Panc1 (cell line): ENCODE results near the gene INTS1. TPM values are rescaled to one million over a fixed set of nuclear protein-coding genes. Genes with fewer than 3 reads are reported as not detected.

Experiments
- ATAC-seq: fragments of 200-7000 bp; cut with Tn5 transposase; 2 replicates; pipeline ENCODE4 v1.9.1; 2020; ENCODE audit warnings: mild to moderate bottlenecking, moderate library complexity
- BruUV-seq: library from RNA; stranded (reverse); fragments of 400-500 nt; replicated peaks from 2 replicates; lab custom pipeline; 2021; lab: Mats Ljungman, UMichigan
- CTCF ChIA-PET: fragments of 300-600 bp; sonication (Branson Sonifier 250); formaldehyde crosslinking; loops from one replicate; lab custom pipeline; 2022; ENCODE audit warnings: antibody characterized with exemption; lab: Charles Lee
- POLR2A ChIA-PET: fragments of 300-600 bp; sonication (Branson Sonifier 250); formaldehyde crosslinking; loops from one replicate; lab custom pipeline; 2022; ENCODE audit warnings: antibody characterized with exemption; lab: Charles Lee
- DNase-seq: peaks from one replicate; pipeline ENCODE4 v3.0.0-alpha.2; 2010; ENCODE audit warnings: low read depth, low spot score
- H3K27ac ChIP-seq: 2 replicates; pipeline ENCODE4 v1.5.1; 2011; ENCODE audit warnings: mild to moderate bottlenecking, low read length, inconsistent platforms
- H3K27me3 ChIP-seq: fragments of 200-500 bp; sonication (Bioruptor generic); 2 replicates; pipeline ENCODE4 v1.6.0; 2014; ENCODE audit warnings: low read length, inconsistent platforms; ENCODE audit not compliant: control insufficient read depth, insufficient read depth
- H3K36me3 ChIP-seq: fragments of 200-500 bp; sonication (Bioruptor generic); 2 replicates; pipeline ENCODE4 v1.5.1; 2014; ENCODE audit warnings: inconsistent platforms, mild to moderate bottlenecking, low read length, moderate library complexity; ENCODE audit not compliant: control insufficient read depth, insufficient read depth
- H3K4me1 ChIP-seq: 2 replicates; pipeline ENCODE4 v1.5.1; 2011; ENCODE audit warnings: inconsistent platforms, mild to moderate bottlenecking, low read length, moderate library complexity; ENCODE audit not compliant: control insufficient read depth, insufficient read depth
- H3K4me3 ChIP-seq, 2 experiments: 2 replicates each; pipeline ENCODE4 v1.5.1; 2011 to 2012; ENCODE audit warnings: low read depth in 2 of 2, low read length in 2 of 2, mild to moderate bottlenecking in 2 of 2, inconsistent platforms in 1 of 2, moderate library complexity in 1 of 2
- H3K9me3 ChIP-seq: fragments of 200-500 bp; sonication (Bioruptor generic); 2 replicates; pipeline ENCODE4 v1.5.1; 2014; ENCODE audit warnings: low read depth, mild to moderate bottlenecking, inconsistent platforms, low read length, moderate library complexity; ENCODE audit not compliant: control insufficient read depth, insufficient read depth
- CTCF ChIP-seq: fragments of 450-650 bp; IDR thresholded peaks from 2 replicates; pipeline ENCODE4 v1.5.1; 2017; ENCODE audit warnings: mild to moderate bottlenecking
- POLR2AphosphoS5 ChIP-seq: IDR thresholded peaks from 2 replicates; pipeline ENCODE4 v1.6.1; 2012; ENCODE audit warnings: mild to moderate bottlenecking, low read depth, low read length, moderate library complexity
- REST ChIP-seq, 2 experiments: IDR thresholded peaks; 2 replicates each; pipeline ENCODE4 v1.6.1; 2011 to 2012; ENCODE audit warnings: low read depth in 2 of 2, control low read depth in 1 of 2, low read length in 1 of 2, mild to moderate bottlenecking in 1 of 2, moderate library complexity in 1 of 2; ENCODE audit not compliant: insufficient read depth in 1 of 2
- SIN3A ChIP-seq: IDR thresholded peaks from 2 replicates; pipeline ENCODE4 v1.6.1; 2012; ENCODE audit warnings: low read depth, mild to moderate bottlenecking, low read length, moderate library complexity, borderline replicate concordance; ENCODE audit not compliant: insufficient read depth
- TCF7L2 ChIP-seq: IDR thresholded peaks from 2 replicates; pipeline ENCODE4 v1.6.1; 2011; ENCODE audit warnings: mild to moderate bottlenecking, low read depth, low read length, inconsistent platforms
- in situ Hi-C: cut with HindIII; loops from 2 replicates; pipeline ENCODE4 v1.10.0; 2016; ENCODE audit warnings: low sequenced_read_pairs, low pct_unique_long_range_greater_than_20kb
- intact Hi-C: fragments of 100-400 bp; cut with micrococcal nuclease; formaldehyde crosslinking; loops from one replicate; pipeline ENCODE4 v1.10.0; 2022; ENCODE audit not compliant: unreplicated experiment
- total RNA-seq: library from RNA; stranded (reverse); gene quantifications from one replicate; pipeline ENCODE4 v1.2.1, GENCODE V29; 2021; ENCODE audit not compliant: unreplicated experiment

Gene INTS1
- total RNA-seq, 1 experiment from 2014 or later, result 173 TPM

GRCh38 chr7:1437155-1437880 is 66.9 kb downstream of the INTS1 start:
- no TSS peak for BruUV-seq
- POLR2A ChIA-PET, result no interaction called here

GRCh38 chr7:1436608-1437007 is 67.6 kb downstream of the INTS1 start:
- Histone ChIP-seq H3K27ac (no peak overlapping the region), H3K27me3 (no peaks in the 10 kb centered on the region), H3K36me3 (0 out of 2 replicates have a peak, but pooled peaks cover 2% of the 10 kb centered on the region), H3K4me3 (no peak overlapping the region), H3K9me3 (no peaks in the 10 kb centered on the region), H3K4me1 (peaks cover 12% of the 10 kb centered on the region)
- in situ Hi-C loops, result no loop called here
- ChIA-PET CTCF (no interaction called here), POLR2A (no interaction called here)
- DNase-seq (no peak), ATAC-seq (no peak)
- intact Hi-C loops, result no loop called here
- BruUV-seq, result no TSS peak
- no peak for TF ChIP-seq SIN3A
- no peak for TF ChIP-seq POLR2AphosphoS5
- TF ChIP-seq REST (IDR thresholded peaks at IDR 0.05; ENCODE audit: insufficient read depth in 1 of 2, low read depth in 2 of 2, low read length in 1 of 2), result no peak
- no peak for TF ChIP-seq CTCF
- TF ChIP-seq TCF7L2, result no peak

More at GRCh38 chr7:1437155-1437880, 66.9 kb downstream of the INTS1 start:
- DNase-seq (no peak), ATAC-seq (no peak)
- in situ Hi-C loops (no loop called here), intact Hi-C loops (no loop called here)
- H3K9me3 ChIP-seq, result no peaks in the 10 kb centered on the region
- H3K4me1 ChIP-seq, result peaks cover 10% of the 10 kb centered on the region
- CTCF ChIA-PET, result no interaction called here
- H3K27me3 ChIP-seq, result no peaks in the 10 kb centered on the region
- 0 out of 2 replicates have a peak, but pooled peaks cover 2% of the 10 kb centered on the region for H3K36me3 ChIP-seq
- TF ChIP-seq SIN3A (no peak), CTCF (no peak), POLR2AphosphoS5 (no peak), TCF7L2 (no peak), REST (IDR thresholded peaks at IDR 0.05; ENCODE audit: insufficient read depth in 1 of 2, low read depth in 2 of 2, low read length in 1 of 2) (no peak)
- no peak overlapping the region for H3K27ac ChIP-seq
- no peak overlapping the region for H3K4me3 ChIP-seq
